HepG2 (cell line): Measurements from ENCODE around the gene GYS2. TPM values are rescaled to one million over a fixed set of nuclear protein-coding genes. Genes with fewer than 3 reads are reported as not detected.

Experiments
- AGO1 ChIP-seq: fragments of 200-400 bp; formaldehyde crosslinking; IDR thresholded peaks from 2 replicates; pipeline ENCODE4 v1.6.1; 2017; ENCODE audit warnings: mild to moderate bottlenecking, low read depth, low read length, moderate library complexity; ENCODE audit not compliant: poor library complexity, severe bottlenecking
- ARID2 ChIP-seq: sonication (generic); formaldehyde crosslinking; IDR thresholded peaks from 2 replicates; pipeline ENCODE4 v1.8.1; 2022; ENCODE audit warnings: mild to moderate bottlenecking, missing genetic modification reagents, borderline replicate concordance
- FOXC1 ChIP-seq: sonication (generic); formaldehyde crosslinking; IDR thresholded peaks from 2 replicates; pipeline ENCODE4 v1.8.0; 2022; ENCODE audit warnings: mild to moderate bottlenecking, missing genetic modification reagents, borderline replicate concordance
- HNRNPL ChIP-seq: fragments of 200-400 bp; formaldehyde crosslinking; IDR thresholded peaks from 2 replicates; pipeline ENCODE4 v1.6.1; 2017; ENCODE audit warnings: mild to moderate bottlenecking, low read depth, low read length
- NFKB2 ChIP-seq: sonication (generic); formaldehyde crosslinking; IDR thresholded peaks from 2 replicates; pipeline ENCODE4 v1.4.0; 2020; ENCODE audit warnings: missing genetic modification reagents, borderline replicate concordance
- SALL1 ChIP-seq: sonication (generic); formaldehyde crosslinking; IDR thresholded peaks from 2 replicates; pipeline ENCODE4 v1.8.0; 2022; ENCODE audit warnings: mild to moderate bottlenecking, missing genetic modification reagents
- SRSF9 ChIP-seq: fragments of 200-400 bp; formaldehyde crosslinking; IDR thresholded peaks from 2 replicates; pipeline ENCODE4 v1.6.1; 2018; ENCODE audit warnings: borderline replicate concordance, mild to moderate bottlenecking, low read depth, low read length; ENCODE audit not compliant: insufficient read depth, poor library complexity, severe bottlenecking
- TIGD3 ChIP-seq: sonication (generic); formaldehyde crosslinking; IDR thresholded peaks from 2 replicates; pipeline ENCODE4 v1.5.1; 2020; ENCODE audit warnings: mild to moderate bottlenecking, missing genetic modification reagents, borderline replicate concordance
- YY1 ChIP-seq: IDR thresholded peaks from 2 replicates; pipeline ENCODE4 v1.6.1; 2011; ENCODE audit warnings: low read length, low read depth, moderate library complexity, mild to moderate bottlenecking; ENCODE audit not compliant: insufficient read depth, insufficient replicate concordance
- ZEB1 ChIP-seq: IDR thresholded peaks from 2 replicates; pipeline ENCODE4 v1.6.1; 2012; ENCODE audit warnings: mild to moderate bottlenecking, low read depth, inconsistent platforms; ENCODE audit not compliant: insufficient replicate concordance
- ZMYM3 ChIP-seq: sonication (generic); formaldehyde crosslinking; IDR thresholded peaks from 2 replicates; pipeline ENCODE4 v1.5.1; 2020; ENCODE audit warnings: mild to moderate bottlenecking, missing genetic modification reagents
- ZNF687 ChIP-seq: sonication (generic); formaldehyde crosslinking; IDR thresholded peaks from 2 replicates; pipeline ENCODE4 v1.5.1; 2020; ENCODE audit warnings: mild to moderate bottlenecking, missing genetic modification reagents, moderate library complexity
- ZNF773 ChIP-seq: sonication (generic); formaldehyde crosslinking; IDR thresholded peaks from 2 replicates; pipeline ENCODE4 v1.4.0; 2020; ENCODE audit warnings: missing genetic modification reagents, borderline replicate concordance
- ZNF879 ChIP-seq: sonication (generic); formaldehyde crosslinking; IDR thresholded peaks from 2 replicates; pipeline ENCODE4 v1.8.1; 2023; ENCODE audit warnings: missing genetic modification reagents
- ZSCAN20 ChIP-seq: sonication (generic); formaldehyde crosslinking; IDR thresholded peaks from 2 replicates; pipeline ENCODE4 v1.4.0; 2020; ENCODE audit warnings: missing genetic modification reagents, mild to moderate bottlenecking, borderline replicate concordance
- polyA plus RNA-seq, 8 experiments: library from polyadenylated mRNA; depleted of rRNA in 3 of 8; stranded (reverse) in 7 of 8; unstranded in 1 of 8; fragments of >200 nt; fragmentation: Illumina TruSeq in 4 of 8; extraction: Trizol in 4 of 8; gene quantifications; 2 replicates each; pipeline versions ENCODE4 v1.2.1 to v1.2.3, GENCODE V29; 2011 to 2016; ENCODE audit warnings: low read depth in 4 of 8, missing spikeins in 1 of 8, mixed read lengths in 1 of 8; ENCODE audit not compliant: insufficient read depth in 1 of 8
- total RNA-seq, 5 experiments: library from RNA; depleted of rRNA; stranded (reverse); fragments of >200 nt; fragmentation: Illumina TruSeq; extraction: Trizol; gene quantifications; 2 replicates each; pipeline ENCODE4 v1.2.3, GENCODE V29; 2016; ENCODE audit warnings: low read depth in 1 of 5
- TF ChIP-seq, protein P1 (sequence below): sonication (generic); formaldehyde crosslinking; IDR thresholded peaks from 2 replicates; pipeline ENCODE4 v1.4.0; 2020; ENCODE audit warnings: mild to moderate bottlenecking, missing genetic modification reagents
- TF ChIP-seq, protein P2 (sequence below): sonication (generic); formaldehyde crosslinking; IDR thresholded peaks from 2 replicates; pipeline ENCODE4 v1.9.0; 2022; ENCODE audit warnings: low read depth, missing genetic modification reagents
- TF ChIP-seq, protein P3 (sequence below): IDR thresholded peaks from 2 replicates; pipeline ENCODE4 v1.6.1; 2016; ENCODE audit warnings: mild to moderate bottlenecking, missing biosample characterization, missing genetic modification reagents

GYS2 gene
- total and polyA plus RNA-seq, 2 of the 13 experiments (the other 11 are each of a cell fraction or from before 2014, with no cell fraction given): not detected

DNA sequence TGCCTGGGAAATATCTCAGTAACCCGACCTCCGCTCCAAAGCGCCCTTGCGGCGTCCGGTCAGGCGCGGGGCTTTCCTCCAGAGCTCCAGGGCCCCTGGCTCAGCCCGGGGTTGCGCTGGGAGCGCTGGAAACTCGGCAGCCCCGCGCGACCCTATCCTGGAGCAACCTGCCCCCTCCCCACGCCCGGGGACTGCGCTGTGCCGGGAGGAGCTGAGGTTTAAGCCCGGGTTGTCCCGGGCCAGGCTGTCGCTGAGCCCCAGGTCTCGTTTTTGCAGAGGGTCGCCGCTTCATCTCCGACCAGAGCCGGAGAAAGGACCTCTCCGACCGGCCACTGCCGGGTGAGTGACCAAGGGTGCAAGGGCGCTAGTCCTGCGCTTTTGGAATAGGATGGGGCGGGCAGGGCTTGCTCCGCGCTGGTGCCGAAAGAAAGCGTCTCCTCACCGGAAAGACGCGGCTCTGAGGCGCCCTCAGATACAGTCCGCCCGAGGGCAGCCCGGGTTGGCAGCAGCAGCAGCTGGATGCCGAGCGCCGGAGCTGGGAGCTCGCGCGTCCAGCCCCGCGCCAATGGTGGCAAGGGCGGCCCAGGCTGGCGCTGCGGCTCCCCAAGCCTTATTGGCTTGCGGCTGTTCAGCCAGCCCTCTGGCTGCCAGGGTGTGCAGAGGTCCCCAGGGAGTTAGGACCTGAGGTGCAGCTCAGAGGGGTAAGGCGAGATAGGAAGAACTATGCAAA, 77.0 kb downstream of the GYS2 start (continued):
- TF ChIP-seq, protein P1, sequence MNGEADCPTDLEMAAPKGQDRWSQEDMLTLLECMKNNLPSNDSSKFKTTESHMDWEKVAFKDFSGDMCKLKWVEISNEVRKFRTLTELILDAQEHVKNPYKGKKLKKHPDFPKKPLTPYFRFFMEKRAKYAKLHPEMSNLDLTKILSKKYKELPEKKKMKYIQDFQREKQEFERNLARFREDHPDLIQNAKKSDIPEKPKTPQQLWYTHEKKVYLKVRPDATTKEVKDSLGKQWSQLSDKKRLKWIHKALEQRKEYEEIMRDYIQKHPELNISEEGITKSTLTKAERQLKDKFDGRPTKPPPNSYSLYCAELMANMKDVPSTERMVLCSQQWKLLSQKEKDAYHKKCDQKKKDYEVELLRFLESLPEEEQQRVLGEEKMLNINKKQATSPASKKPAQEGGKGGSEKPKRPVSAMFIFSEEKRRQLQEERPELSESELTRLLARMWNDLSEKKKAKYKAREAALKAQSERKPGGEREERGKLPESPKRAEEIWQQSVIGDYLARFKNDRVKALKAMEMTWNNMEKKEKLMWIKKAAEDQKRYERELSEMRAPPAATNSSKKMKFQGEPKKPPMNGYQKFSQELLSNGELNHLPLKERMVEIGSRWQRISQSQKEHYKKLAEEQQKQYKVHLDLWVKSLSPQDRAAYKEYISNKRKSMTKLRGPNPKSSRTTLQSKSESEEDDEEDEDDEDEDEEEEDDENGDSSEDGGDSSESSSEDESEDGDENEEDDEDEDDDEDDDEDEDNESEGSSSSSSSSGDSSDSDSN: peak; percentile 82
- TF ChIP-seq HNRNPL (0 out of 2 replicates have a peak, but pooled peaks have one; percentile 43), AGO1 (no peak), ZNF773 (CRISPR knock-in tag) (no peak), ZSCAN20 (CRISPR knock-in tag) (no peak), SRSF9 (no peak), ARID2 (no peak), TIGD3 (CRISPR knock-in tag) (no peak), ZNF687 (peak; percentile 45), NFKB2 (CRISPR knock-in tag) (peak; percentile 53; the same call in 1 of the 2 replicates), ZEB1 (no peak), SALL1 (CRISPR knock-in tag) (no peak), ZMYM3 (CRISPR knock-in tag) (no peak), YY1 (peak; percentile 35), ZNF879 (CRISPR knock-in tag) (no peak), FOXC1 (CRISPR knock-in tag) (no peak)
- TF ChIP-seq, protein P2, sequence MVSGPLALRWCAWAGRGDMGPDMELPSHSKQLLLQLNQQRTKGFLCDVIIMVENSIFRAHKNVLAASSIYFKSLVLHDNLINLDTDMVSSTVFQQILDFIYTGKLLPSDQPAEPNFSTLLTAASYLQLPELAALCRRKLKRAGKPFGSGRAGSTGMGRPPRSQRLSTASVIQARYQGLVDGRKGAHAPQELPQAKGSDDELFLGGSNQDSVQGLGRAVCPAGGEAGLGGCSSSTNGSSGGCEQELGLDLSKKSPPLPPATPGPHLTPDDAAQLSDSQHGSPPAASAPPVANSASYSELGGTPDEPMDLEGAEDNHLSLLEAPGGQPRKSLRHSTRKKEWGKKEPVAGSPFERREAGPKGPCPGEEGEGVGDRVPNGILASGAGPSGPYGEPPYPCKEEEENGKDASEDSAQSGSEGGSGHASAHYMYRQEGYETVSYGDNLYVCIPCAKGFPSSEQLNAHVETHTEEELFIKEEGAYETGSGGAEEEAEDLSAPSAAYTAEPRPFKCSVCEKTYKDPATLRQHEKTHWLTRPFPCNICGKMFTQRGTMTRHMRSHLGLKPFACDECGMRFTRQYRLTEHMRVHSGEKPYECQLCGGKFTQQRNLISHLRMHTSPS (CRISPR knock-in tag): 0 out of 2 replicates have a peak, but pooled peaks have one; percentile 21
- TF ChIP-seq, protein P3, sequence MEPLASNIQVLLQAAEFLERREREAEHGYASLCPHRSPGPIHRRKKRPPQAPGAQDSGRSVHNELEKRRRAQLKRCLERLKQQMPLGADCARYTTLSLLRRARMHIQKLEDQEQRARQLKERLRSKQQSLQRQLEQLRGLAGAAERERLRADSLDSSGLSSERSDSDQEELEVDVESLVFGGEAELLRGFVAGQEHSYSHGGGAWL (CRISPR knock-in tag): 0 out of 2 replicates have a peak, but pooled peaks have one; percentile 50
